GM12891 (cell line): Measurements from ENCODE around the gene BCLAF3.

ENCODE experiments used
- DNase-seq: peaks from one replicate; pipeline ENCODE4 v3.0.0; 2011; ENCODE audit warnings: low spot score; ENCODE audit not compliant: insufficient read length
- FAIRE-seq: peaks from 2 replicates; lab custom pipeline; 2011; peaks lifted over from hg19 to GRCh38; lab: Jason Lieb, UNC
- PAX5 ChIP-seq: IDR thresholded peaks from 2 replicates; pipeline ENCODE4 v1.6.1; 2011; ENCODE audit warnings: low read length, moderate library complexity, mild to moderate bottlenecking; ENCODE audit not compliant: insufficient read depth, severe bottlenecking
- POLR2A ChIP-seq: IDR thresholded peaks from 2 replicates; pipeline ENCODE4 v1.6.1; 2011; ENCODE audit warnings: low read depth, low read length, control low read depth
- POLR2AphosphoS5 ChIP-seq: IDR thresholded peaks from 2 replicates; pipeline ENCODE4 v1.6.1; 2011; ENCODE audit warnings: low read depth, low read length, control low read depth
- POU2F2 ChIP-seq: IDR thresholded peaks from 2 replicates; pipeline ENCODE4 v1.6.1; 2011; ENCODE audit warnings: low read depth, mild to moderate bottlenecking, control low read depth, low read length, moderate library complexity
- SPI1 ChIP-seq: IDR thresholded peaks from 2 replicates; pipeline ENCODE4 v1.6.1; 2011; ENCODE audit warnings: low read depth, low read length, control low read depth
- TAF1 ChIP-seq: IDR thresholded peaks from 2 replicates; pipeline ENCODE4 v1.6.1; 2011; ENCODE audit warnings: low read depth, low read length, control low read depth

The BCLAF3 gene

GRCh38 chrX:20015422-20015821, 24.6 kb upstream of the BCLAF3 start:
- DNase-seq (no peak), FAIRE-seq (peak; percentile 62)
- TF ChIP-seq POU2F2 (no peak), TAF1 (no peak), POLR2A (no peak), SPI1 (no peak), POLR2AphosphoS5 (no peak), PAX5 (no peak)

- TF ChIP-seq POLR2A (no peak), TAF1 (no peak), POU2F2 (no peak), PAX5 (no peak), POLR2AphosphoS5 (no peak), SPI1 (no peak)
- DNase-seq (no peak), FAIRE-seq (no peak)
Measured at GRCh38 chrX:20011608-20012007, 20.7 kb upstream of the BCLAF3 start.

- TF ChIP-seq SPI1 = no peak
- TF ChIP-seq POU2F2 = no peak
- no peak for TF ChIP-seq PAX5
- no peak for TF ChIP-seq POLR2A
- no peak for TF ChIP-seq POLR2AphosphoS5
- TF ChIP-seq TAF1 = no peak
- FAIRE-seq (peak; percentile 50), DNase-seq (no peak)
Measured at GRCh38 chrX:20007962-20008622, 17.2 kb upstream of the BCLAF3 start.

GRCh38 chrX:20005883-20006282, 15.0 kb upstream of the BCLAF3 start:
- TF ChIP-seq POLR2AphosphoS5 = no peak
- TF ChIP-seq PAX5 = no peak
- no peak for TF ChIP-seq POLR2A
- no peak for TF ChIP-seq TAF1
- no peak for TF ChIP-seq SPI1
- TF ChIP-seq POU2F2 = no peak
- FAIRE-seq = no peak
- no peak for DNase-seq

GRCh38 chrX:20001588-20001987, 10.7 kb upstream of the BCLAF3 start:
- no peak for TF ChIP-seq POU2F2
- TF ChIP-seq PAX5 = no peak
- no peak for TF ChIP-seq POLR2A
- TF ChIP-seq SPI1 = no peak
- TF ChIP-seq TAF1 = no peak
- TF ChIP-seq POLR2AphosphoS5 = no peak
- no peak for DNase-seq
- no peak for FAIRE-seq

GRCh38 chrX:19991350-19991718, 473 bp upstream of the BCLAF3 start:
- no peak for TF ChIP-seq TAF1
- no peak for TF ChIP-seq POLR2AphosphoS5
- TF ChIP-seq SPI1 = no peak
- no peak for TF ChIP-seq POU2F2
- TF ChIP-seq POLR2A = no peak
- TF ChIP-seq PAX5 = no peak
- DNase-seq (no peak), FAIRE-seq (no peak)

- TF ChIP-seq POLR2A (no peak), POLR2AphosphoS5 (no peak), PAX5 (no peak), POU2F2 (no peak), SPI1 (no peak), TAF1 (no peak)
- FAIRE-seq = peak; percentile 31
- peak; percentile 11 for DNase-seq
Measured at GRCh38 chrX:19990151-19990555, 708 bp downstream of the BCLAF3 start.

GRCh38 chrX:19987856-19988255, 3.0 kb downstream of the BCLAF3 start:
- TF ChIP-seq POLR2AphosphoS5 (no peak), POLR2A (no peak), PAX5 (no peak), TAF1 (no peak), SPI1 (no peak), POU2F2 (no peak)
- no peak for DNase-seq
- FAIRE-seq = no peak

- TF ChIP-seq POLR2AphosphoS5 = no peak
- FAIRE-seq = no peak
- DNase-seq = no peak
Measured at GRCh38 chrX:19986531-19986930, 4.3 kb downstream of the BCLAF3 start.

GRCh38 chrX:19981947-19982346, 8.9 kb downstream of the BCLAF3 start:
- no peak for FAIRE-seq
- DNase-seq = no peak
- no peak for TF ChIP-seq POLR2AphosphoS5
- no peak for TF ChIP-seq POLR2A
- no peak for TF ChIP-seq PAX5
- TF ChIP-seq POU2F2 = no peak
- TF ChIP-seq SPI1 = no peak
- no peak for TF ChIP-seq TAF1

GRCh38 chrX:19975845-19976244, 15.0 kb downstream of the BCLAF3 start:
- FAIRE-seq (no peak), DNase-seq (no peak)
- TF ChIP-seq SPI1 (no peak), TAF1 (no peak), POLR2AphosphoS5 (no peak), PAX5 (no peak), POLR2A (no peak), POU2F2 (no peak)
